Body of pancreas (tissue), 4 donors: Measurements from ENCODE around the gene ALG3.

ENCODE experiments used
- CTCF ChIP-seq, 7 experiments: fragments of 450-650 bp in 4 of 7; fragments of 200-600 bp in 3 of 7; sonication (generic) in 3 of 7; IDR thresholded peaks; one replicate each; pipeline ENCODE4 v1.5.1; 2016 to 2019; ENCODE audit warnings: antibody characterized with exemption in 7 of 7
- POLR2A ChIP-seq, 3 donors: fragments of 450-650 bp; IDR thresholded peaks; one replicate each; pipeline ENCODE4 v1.6.1; 2016; ENCODE audit warnings: antibody characterized with exemption in 3 of 3, mild to moderate bottlenecking in 2 of 3

- TF ChIP-seq POLR2A (IDR thresholded peaks at IDR 0.05), result no peak
- peak in 2 of 7 experiments; percentile 20 to 40 for TF ChIP-seq CTCF (IDR thresholded peaks at IDR 0.05)
These were observed 14.5 kb downstream of the ALG3 start for GRCh38 chr3:184234224-184234623.
